H9 (cell line): Measurements from ENCODE around the gene CCSER1. TPM values are rescaled to one million over a fixed set of nuclear protein-coding genes. Genes with fewer than 3 reads are reported as not detected.

Source experiments
- DNase-seq: peaks from one replicate; pipeline ENCODE4 v3.0.0-alpha.2; 2017
- H2AFZ ChIP-seq: one replicate; pipeline ENCODE4 v1.6.1; 2013; ENCODE audit warnings: mild to moderate bottlenecking, low read length, control low read depth, moderate library complexity
- H2AK5ac ChIP-seq: 2 replicates; pipeline ENCODE4 v1.6.1; 2013; ENCODE audit warnings: low read length, control low read depth, mixed read lengths; ENCODE audit not compliant: insufficient read length
- H2BK120ac ChIP-seq: one replicate; pipeline ENCODE4 v1.6.1; 2013; ENCODE audit warnings: low read depth, mild to moderate bottlenecking, low read length, control low read depth, inconsistent platforms; ENCODE audit not compliant: poor library complexity, severe bottlenecking
- H2BK12ac ChIP-seq: 2 replicates; pipeline ENCODE4 v1.6.1; 2013; ENCODE audit warnings: low read length, control low read depth, mixed read lengths, low read depth; ENCODE audit not compliant: insufficient read length
- H2BK15ac ChIP-seq: 2 replicates; pipeline ENCODE4 v1.6.1; 2013; ENCODE audit warnings: low read depth, low read length, control low read depth
- H2BK20ac ChIP-seq: one replicate; pipeline ENCODE4 v1.6.1; 2013; ENCODE audit warnings: low read depth, mild to moderate bottlenecking, low read length, control low read depth, inconsistent platforms; ENCODE audit not compliant: poor library complexity, severe bottlenecking
- H2BK5ac ChIP-seq: 2 replicates; pipeline ENCODE4 v1.6.1; 2013; ENCODE audit warnings: low read length, control low read depth, mixed read lengths; ENCODE audit not compliant: insufficient read length
- H3K14ac ChIP-seq: 2 replicates; pipeline ENCODE4 v1.6.1; 2013; ENCODE audit warnings: low read length, control low read depth; ENCODE audit not compliant: insufficient read depth
- H3K18ac ChIP-seq: 2 replicates; pipeline ENCODE4 v1.6.1; 2013; ENCODE audit warnings: low read depth, mild to moderate bottlenecking, mixed read lengths, low read length, control low read depth; ENCODE audit not compliant: insufficient read length
- H3K23ac ChIP-seq: 2 replicates; pipeline ENCODE4 v1.6.1; 2013; ENCODE audit warnings: low read length, control low read depth, mixed read lengths, low read depth; ENCODE audit not compliant: insufficient read length
- H3K23me2 ChIP-seq: 2 replicates; pipeline ENCODE4 v1.6.1; 2013; ENCODE audit warnings: low read depth, mild to moderate bottlenecking, mixed read lengths, low read length, control low read depth; ENCODE audit not compliant: insufficient read length, poor library complexity, severe bottlenecking
- H3K27ac ChIP-seq: 2 replicates; pipeline ENCODE4 v1.5.1; 2013; ENCODE audit warnings: low read length, control low read depth, mixed read lengths, low read depth; ENCODE audit not compliant: insufficient read length
- H3K27me3 ChIP-seq: 2 replicates; pipeline ENCODE4 v1.6.1; 2013; ENCODE audit warnings: low read length, control low read depth, inconsistent platforms; ENCODE audit not compliant: insufficient read depth
- H3K4ac ChIP-seq: 2 replicates; pipeline ENCODE4 v1.6.1; 2013; ENCODE audit warnings: low read depth, mild to moderate bottlenecking, control low read depth, inconsistent platforms, low read length, moderate library complexity
- H3K4me1 ChIP-seq: 2 replicates; pipeline ENCODE4 v1.6.1; 2013; ENCODE audit warnings: low read length, control low read depth, inconsistent platforms; ENCODE audit not compliant: insufficient read depth
- H3K4me2 ChIP-seq: 2 replicates; pipeline ENCODE4 v1.6.1; 2013; ENCODE audit warnings: low read length, control low read depth, mixed read lengths; ENCODE audit not compliant: insufficient read length, insufficient read depth
- H3K56ac ChIP-seq: 2 replicates; pipeline ENCODE4 v1.6.1; 2013; ENCODE audit warnings: low read depth, mild to moderate bottlenecking, mixed read lengths, low read length, control low read depth; ENCODE audit not compliant: insufficient read length
- H3K79me1 ChIP-seq: 2 replicates; pipeline ENCODE4 v1.6.1; 2013; ENCODE audit warnings: low read depth, mild to moderate bottlenecking, moderate library complexity, low read length, control low read depth, inconsistent platforms; ENCODE audit not compliant: insufficient read depth, poor library complexity, severe bottlenecking
- H3K79me2 ChIP-seq: 2 replicates; pipeline ENCODE4 v1.6.1; 2013; ENCODE audit warnings: low read length, control low read depth, inconsistent platforms; ENCODE audit not compliant: insufficient read depth
- H3K9ac ChIP-seq: 2 replicates; pipeline ENCODE4 v1.6.1; 2013; ENCODE audit warnings: low read length, control low read depth, mixed read lengths; ENCODE audit not compliant: insufficient read length; ENCODE audit errors: extremely low read depth
- H3K9me3 ChIP-seq: one replicate; pipeline ENCODE4 v1.6.1; 2013; ENCODE audit warnings: low read depth, low read length, inconsistent platforms; ENCODE audit not compliant: control insufficient read depth
- H3T11ph ChIP-seq: one replicate; pipeline ENCODE4 v1.6.1; 2013; ENCODE audit warnings: mild to moderate bottlenecking, low read length, control low read depth, inconsistent platforms
- H4K20me1 ChIP-seq: one replicate; pipeline ENCODE4 v1.6.1; 2013; ENCODE audit not compliant: control insufficient read depth, insufficient read length, insufficient read depth
- H4K5ac ChIP-seq: 2 replicates; pipeline ENCODE4 v1.6.1; 2013; ENCODE audit warnings: low read depth, mild to moderate bottlenecking, mixed read lengths, low read length, control low read depth; ENCODE audit not compliant: insufficient read length
- H4K8ac ChIP-seq: replicated peaks from 2 replicates; pipeline ENCODE4 v1.6.1; 2013; ENCODE audit warnings: low read length, control low read depth, mixed read lengths, low read depth; ENCODE audit not compliant: insufficient read length
- H4K91ac ChIP-seq: 2 replicates; pipeline ENCODE4 v1.6.1; 2013; ENCODE audit warnings: low read depth, mild to moderate bottlenecking, moderate library complexity, mixed read lengths, low read length, control low read depth; ENCODE audit not compliant: insufficient read length
- H3K27ac Mint-ChIP-seq, 3 experiments: 2 replicates in 2 of 3; 3 replicates in 1 of 3; pipeline ENCODE4 v1.8.0; 2020 to 2021; ENCODE audit warnings: mixed read lengths in 3 of 3, mild to moderate bottlenecking in 1 of 3, moderate library complexity in 1 of 3
- H3K27me3 Mint-ChIP-seq: 2 replicates; pipeline ENCODE4 v1.8.0; 2021; ENCODE audit warnings: low read depth, mild to moderate bottlenecking, moderate library complexity, mixed read lengths
- H3K36me3 Mint-ChIP-seq, 3 experiments: 2 replicates in 2 of 3; 3 replicates in 1 of 3; pipeline ENCODE4 v1.8.0; 2020 to 2021; ENCODE audit warnings: low read depth in 3 of 3, mixed read lengths in 3 of 3; ENCODE audit not compliant: insufficient read depth in 1 of 3
- H3K4me1 Mint-ChIP-seq, 2 experiments: 2 replicates each; pipeline ENCODE4 v1.8.0; 2020; ENCODE audit warnings: mixed read lengths in 2 of 2
- H3K4me3 Mint-ChIP-seq, 2 experiments: 2 replicates in 1 of 2; 3 replicates in 1 of 2; pipeline ENCODE4 v1.8.0; 2020 to 2021; ENCODE audit warnings: mild to moderate bottlenecking in 2 of 2, mixed read lengths in 2 of 2, moderate library complexity in 1 of 2
- H3K9me3 Mint-ChIP-seq, 2 experiments: 2 replicates in 1 of 2; 3 replicates in 1 of 2; pipeline ENCODE4 v1.8.0; 2020; ENCODE audit warnings: mild to moderate bottlenecking in 2 of 2, mixed read lengths in 2 of 2, moderate library complexity in 1 of 2
- CTCF ChIP-seq: fragments of 200-600 bp; sonication (generic); conservative IDR thresholded peaks from 3 replicates; pipeline ENCODE4 v1.8.0; 2021; ENCODE audit warnings: antibody characterized with exemption, mild to moderate bottlenecking
- WGBS: extraction: QIAGEN DNeasy Blood & Tissue Kit; methylation state at CpG from one replicate; pipeline ENCODE4 v1.1.7; 2013; ENCODE audit warnings: missing lambda C conversion rate, low lambda C conversion rate, mixed read lengths; ENCODE audit not compliant: insufficient read length; ENCODE audit errors: extremely low coverage; 5-methylcytosine and 5-hydroxymethylcytosine counted together
- total RNA-seq: library from RNA; stranded (reverse); gene quantifications from 2 replicates; pipeline ENCODE4 v1.2.1, GENCODE V29; 2021

Gene CCSER1
- total RNA-seq, 1 experiment from 2014 or later = 0.37 TPM

DNA sequence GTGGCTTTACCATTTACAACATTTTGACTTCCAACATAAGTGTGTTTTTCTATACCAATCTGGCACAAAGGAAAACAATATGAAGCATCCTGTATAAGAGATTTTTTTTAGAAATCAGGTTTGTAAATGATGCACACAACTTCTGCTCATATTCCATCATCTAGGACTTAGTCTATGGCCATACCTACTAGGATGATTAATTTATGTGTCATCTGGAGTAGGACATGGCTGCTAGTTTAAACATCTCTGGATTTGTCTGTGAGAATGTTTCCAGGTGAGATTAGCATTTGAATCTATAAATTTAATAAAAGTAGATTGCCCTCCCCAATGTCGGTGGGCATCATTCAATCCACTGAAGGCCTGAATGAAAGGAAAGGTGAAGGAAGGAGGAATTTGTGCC is 1493.8 kb downstream of the CCSER1 start:
- no peak overlapping the region for H2BK5ac ChIP-seq
- no peak overlapping the region for H3K14ac ChIP-seq
- no peak overlapping the region for H2BK15ac ChIP-seq
- peaks cover 7% of the 10 kb centered on the region; the same call in 1 of the 2 replicates for H3K4me1 ChIP-seq
- H3K4me2 ChIP-seq = no peak overlapping the region
- no peak for DNase-seq
- no peak overlapping the region for H3K27ac ChIP-seq
- H2BK120ac ChIP-seq = no peak overlapping the region
- no peak overlapping the region for H2BK20ac ChIP-seq
- Mint-ChIP-seq H3K27me3 (no peaks in the 10 kb centered on the region), H3K36me3 (peaks cover 21 to 27% (median 25%) of the 10 kb centered on the region in 3 experiments), H3K9me3 (peaks cover 7 to 11% of the 10 kb centered on the region in 2 experiments), H3K27ac (no peak overlapping the region), H3K4me1 (peaks cover 24 to 37% of the 10 kb centered on the region in 2 experiments), H3K4me3 (no peak overlapping the region)
- no peak overlapping the region for H4K91ac ChIP-seq
- no peak overlapping the region for H2AFZ ChIP-seq
- WGBS = no CpG with 5 or more reads among the region's 1 CpG
- no peak overlapping the region for H3K23ac ChIP-seq
- H2AK5ac ChIP-seq = no peak overlapping the region
- H2BK12ac ChIP-seq = no peak overlapping the region
- peaks cover 16% of the 10 kb centered on the region; the same call in 1 of the 2 replicates for H3K79me2 ChIP-seq
- no peak overlapping the region for H3K18ac ChIP-seq
- H3K9me3 ChIP-seq = no peaks in the 10 kb centered on the region
- no peaks in the 10 kb centered on the region for H3K27me3 ChIP-seq
- no peak overlapping the region for H3K9ac ChIP-seq
- H3K56ac ChIP-seq = no peak overlapping the region
- no peak overlapping the region for H3K4ac ChIP-seq
- no peaks in the 10 kb centered on the region for H4K20me1 ChIP-seq
- H4K5ac ChIP-seq = no peak overlapping the region
- no peaks in the 10 kb centered on the region for H3K23me2 ChIP-seq
- peaks cover 3% of the 10 kb centered on the region for H3K79me1 ChIP-seq
- TF ChIP-seq CTCF = no peak
- H3T11ph ChIP-seq = no peak overlapping the region
- H4K8ac ChIP-seq = no peak overlapping the region
